GM12872 (cell line): ENCODE measurements around the gene MAP3K6.

Experiments
- TF ChIP-seq, protein P1 (sequence below): IDR thresholded peaks from 3 replicates; pipeline ENCODE4 v1.5.1; 2011; ENCODE audit warnings: low read depth, mild to moderate bottlenecking, low read length, moderate library complexity; ENCODE audit not compliant: insufficient read depth

MAP3K6 gene, protein sequence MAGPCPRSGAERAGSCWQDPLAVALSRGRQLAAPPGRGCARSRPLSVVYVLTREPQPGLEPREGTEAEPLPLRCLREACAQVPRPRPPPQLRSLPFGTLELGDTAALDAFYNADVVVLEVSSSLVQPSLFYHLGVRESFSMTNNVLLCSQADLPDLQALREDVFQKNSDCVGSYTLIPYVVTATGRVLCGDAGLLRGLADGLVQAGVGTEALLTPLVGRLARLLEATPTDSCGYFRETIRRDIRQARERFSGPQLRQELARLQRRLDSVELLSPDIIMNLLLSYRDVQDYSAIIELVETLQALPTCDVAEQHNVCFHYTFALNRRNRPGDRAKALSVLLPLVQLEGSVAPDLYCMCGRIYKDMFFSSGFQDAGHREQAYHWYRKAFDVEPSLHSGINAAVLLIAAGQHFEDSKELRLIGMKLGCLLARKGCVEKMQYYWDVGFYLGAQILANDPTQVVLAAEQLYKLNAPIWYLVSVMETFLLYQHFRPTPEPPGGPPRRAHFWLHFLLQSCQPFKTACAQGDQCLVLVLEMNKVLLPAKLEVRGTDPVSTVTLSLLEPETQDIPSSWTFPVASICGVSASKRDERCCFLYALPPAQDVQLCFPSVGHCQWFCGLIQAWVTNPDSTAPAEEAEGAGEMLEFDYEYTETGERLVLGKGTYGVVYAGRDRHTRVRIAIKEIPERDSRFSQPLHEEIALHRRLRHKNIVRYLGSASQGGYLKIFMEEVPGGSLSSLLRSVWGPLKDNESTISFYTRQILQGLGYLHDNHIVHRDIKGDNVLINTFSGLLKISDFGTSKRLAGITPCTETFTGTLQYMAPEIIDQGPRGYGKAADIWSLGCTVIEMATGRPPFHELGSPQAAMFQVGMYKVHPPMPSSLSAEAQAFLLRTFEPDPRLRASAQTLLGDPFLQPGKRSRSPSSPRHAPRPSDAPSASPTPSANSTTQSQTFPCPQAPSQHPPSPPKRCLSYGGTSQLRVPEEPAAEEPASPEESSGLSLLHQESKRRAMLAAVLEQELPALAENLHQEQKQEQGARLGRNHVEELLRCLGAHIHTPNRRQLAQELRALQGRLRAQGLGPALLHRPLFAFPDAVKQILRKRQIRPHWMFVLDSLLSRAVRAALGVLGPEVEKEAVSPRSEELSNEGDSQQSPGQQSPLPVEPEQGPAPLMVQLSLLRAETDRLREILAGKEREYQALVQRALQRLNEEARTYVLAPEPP (N-terminal part only)

DNA sequence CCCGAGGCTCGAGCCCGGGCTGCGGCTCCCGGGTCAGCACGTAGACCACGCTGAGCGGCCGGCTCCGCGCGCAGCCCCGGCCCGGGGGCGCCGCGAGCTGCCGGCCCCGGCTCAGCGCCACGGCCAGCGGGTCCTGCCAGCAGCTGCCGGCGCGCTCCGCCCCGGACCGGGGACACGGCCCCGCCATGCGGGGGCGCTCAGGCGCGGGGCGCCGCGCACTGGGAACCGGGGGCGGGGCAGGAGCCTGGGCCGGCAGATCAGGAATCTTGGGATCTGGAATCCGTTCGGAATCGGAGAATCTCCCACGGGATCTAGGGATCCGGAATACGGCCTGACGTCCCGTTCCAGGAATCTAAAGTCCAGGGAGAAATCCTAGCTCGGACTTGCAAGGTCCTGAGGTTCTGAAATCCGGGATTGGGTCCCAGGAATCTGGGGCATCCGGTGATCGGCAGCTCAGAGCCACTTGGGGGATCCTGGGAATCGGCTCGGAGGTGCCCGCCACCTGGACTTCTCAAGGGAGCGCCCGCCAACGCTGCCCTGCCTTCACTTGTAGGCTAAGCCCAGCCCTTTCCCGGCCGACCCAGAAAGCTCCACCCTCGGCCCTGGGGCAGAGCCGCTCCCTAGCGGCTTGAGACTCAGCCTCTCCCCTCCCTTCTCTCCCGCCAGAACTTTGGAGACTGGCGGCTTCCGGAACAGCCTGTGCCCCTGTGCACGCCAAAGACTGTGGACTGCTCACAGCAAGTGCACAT is at the start of gene MAP3K6:
MAP3K6 (minus strand) TSS at position 551 of the 749 bp plus-strand sequence; CDS start at position 187, 364 bp downstream.
- TF ChIP-seq, protein P1, sequence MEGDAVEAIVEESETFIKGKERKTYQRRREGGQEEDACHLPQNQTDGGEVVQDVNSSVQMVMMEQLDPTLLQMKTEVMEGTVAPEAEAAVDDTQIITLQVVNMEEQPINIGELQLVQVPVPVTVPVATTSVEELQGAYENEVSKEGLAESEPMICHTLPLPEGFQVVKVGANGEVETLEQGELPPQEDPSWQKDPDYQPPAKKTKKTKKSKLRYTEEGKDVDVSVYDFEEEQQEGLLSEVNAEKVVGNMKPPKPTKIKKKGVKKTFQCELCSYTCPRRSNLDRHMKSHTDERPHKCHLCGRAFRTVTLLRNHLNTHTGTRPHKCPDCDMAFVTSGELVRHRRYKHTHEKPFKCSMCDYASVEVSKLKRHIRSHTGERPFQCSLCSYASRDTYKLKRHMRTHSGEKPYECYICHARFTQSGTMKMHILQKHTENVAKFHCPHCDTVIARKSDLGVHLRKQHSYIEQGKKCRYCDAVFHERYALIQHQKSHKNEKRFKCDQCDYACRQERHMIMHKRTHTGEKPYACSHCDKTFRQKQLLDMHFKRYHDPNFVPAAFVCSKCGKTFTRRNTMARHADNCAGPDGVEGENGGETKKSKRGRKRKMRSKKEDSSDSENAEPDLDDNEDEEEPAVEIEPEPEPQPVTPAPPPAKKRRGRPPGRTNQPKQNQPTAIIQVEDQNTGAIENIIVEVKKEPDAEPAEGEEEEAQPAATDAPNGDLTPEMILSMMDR: peak; percentile 45; the same call in 2 of the 3 replicates

DNA sequence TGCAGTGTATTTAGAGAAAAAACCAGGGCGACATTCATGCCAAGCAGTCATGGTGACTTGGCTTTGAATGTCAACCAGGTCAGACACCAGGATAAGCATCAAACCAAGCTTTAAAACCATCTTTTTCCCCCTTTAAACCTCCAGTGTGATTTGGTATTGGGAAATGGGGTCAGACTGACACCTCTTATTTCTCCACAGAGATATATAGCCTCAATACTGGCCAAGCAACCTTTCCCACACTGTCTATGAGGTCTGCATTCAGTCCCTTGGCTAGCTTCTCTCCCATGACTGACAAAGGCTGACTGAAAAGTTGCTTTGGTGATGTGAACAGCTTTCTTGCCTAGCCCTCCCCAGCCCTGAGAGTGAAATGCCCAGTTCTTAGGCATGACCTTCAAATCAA is 47.3 kb upstream of the MAP3K6 start:
- TF ChIP-seq, protein P1: no peak

DNA sequence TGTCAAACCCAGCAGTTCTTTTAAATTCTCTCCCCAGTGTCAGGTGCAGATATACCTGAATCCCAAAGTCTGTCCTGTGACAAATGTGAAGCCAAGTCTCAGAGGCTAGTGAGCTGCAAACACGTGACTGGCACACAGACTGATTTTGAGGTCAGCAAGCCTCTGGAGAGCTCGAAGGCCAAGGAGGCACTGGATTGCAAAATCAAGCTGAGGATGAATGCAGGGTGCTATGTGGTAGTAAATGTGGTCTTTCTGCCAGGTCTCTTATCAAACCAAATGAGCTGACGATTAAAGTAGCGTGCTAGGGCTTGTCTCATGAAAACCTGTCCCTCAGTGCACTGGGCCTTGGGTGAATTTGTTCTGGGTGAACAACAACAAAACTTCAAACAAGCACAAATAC is 46.2 kb upstream of the MAP3K6 start:
- TF ChIP-seq, protein P1: no peak

DNA sequence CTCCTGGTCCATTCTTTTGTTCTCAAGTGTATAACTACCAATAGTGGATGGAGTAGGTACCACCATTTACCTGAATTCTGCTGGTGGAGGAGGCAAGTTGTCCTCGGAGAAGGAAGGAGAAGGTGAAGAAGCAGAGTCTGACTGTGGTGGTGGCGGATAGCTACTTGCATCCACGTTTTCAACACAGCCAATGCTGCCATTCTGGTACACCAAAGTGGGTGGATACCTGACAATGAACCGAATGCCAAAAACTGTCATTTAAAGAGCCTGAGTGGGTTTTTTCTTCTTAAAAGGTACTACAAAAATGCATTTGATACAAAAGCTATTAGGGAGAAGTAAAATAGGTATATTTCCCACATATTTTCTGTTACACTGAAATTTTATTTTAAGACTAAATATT is 45.7 kb upstream of the MAP3K6 start:
- TF ChIP-seq, protein P1: no peak

GRCh38 chr1:27410709-27411108 is 43.9 kb upstream of the MAP3K6 start:
- TF ChIP-seq, protein P1: no peak

- TF ChIP-seq, protein P1: no peak
These were observed 42.9 kb upstream of the MAP3K6 start for GRCh38 chr1:27409669-27410068.
